HL-60 (cell line): ENCODE data around the gene U2AF1L4.

Experiments used
- GABPA ChIP-seq: IDR thresholded peaks from 2 replicates; pipeline ENCODE4 v1.6.1; 2012; ENCODE audit warnings: low read depth
- POLR2AphosphoS5 ChIP-seq: IDR thresholded peaks from 2 replicates; pipeline ENCODE4 v1.6.1; 2012; ENCODE audit warnings: low read depth
- TF ChIP-seq, protein P1 (sequence below): IDR thresholded peaks from one replicate; pipeline ENCODE4 v1.5.1; 2011; ENCODE audit warnings: low read length, control low read depth, inconsistent platforms; ENCODE audit not compliant: insufficient read depth

DNA sequence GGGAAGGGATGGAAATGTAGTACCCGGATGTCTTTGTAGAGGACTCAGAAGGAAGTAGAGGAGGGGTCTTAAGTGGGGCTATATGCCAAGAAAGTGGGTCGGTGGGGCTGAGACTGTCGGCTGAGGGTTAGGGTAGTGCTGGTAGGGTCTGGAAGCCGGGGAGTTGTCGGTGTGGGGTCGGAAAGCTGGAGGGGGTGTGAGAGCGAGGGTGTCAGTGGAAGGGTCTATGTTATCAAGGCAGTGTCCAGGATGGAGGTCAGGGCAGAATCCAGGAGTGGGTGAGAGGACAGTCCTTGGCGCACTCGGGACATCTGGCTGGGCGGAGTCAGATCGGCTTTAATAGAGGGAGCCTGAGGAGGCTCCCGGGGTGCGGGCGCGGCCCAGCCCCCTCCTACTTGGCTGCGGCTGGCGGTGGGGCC lies 9.9 kb upstream of the U2AF1L4 start:
- TF ChIP-seq, protein P1, sequence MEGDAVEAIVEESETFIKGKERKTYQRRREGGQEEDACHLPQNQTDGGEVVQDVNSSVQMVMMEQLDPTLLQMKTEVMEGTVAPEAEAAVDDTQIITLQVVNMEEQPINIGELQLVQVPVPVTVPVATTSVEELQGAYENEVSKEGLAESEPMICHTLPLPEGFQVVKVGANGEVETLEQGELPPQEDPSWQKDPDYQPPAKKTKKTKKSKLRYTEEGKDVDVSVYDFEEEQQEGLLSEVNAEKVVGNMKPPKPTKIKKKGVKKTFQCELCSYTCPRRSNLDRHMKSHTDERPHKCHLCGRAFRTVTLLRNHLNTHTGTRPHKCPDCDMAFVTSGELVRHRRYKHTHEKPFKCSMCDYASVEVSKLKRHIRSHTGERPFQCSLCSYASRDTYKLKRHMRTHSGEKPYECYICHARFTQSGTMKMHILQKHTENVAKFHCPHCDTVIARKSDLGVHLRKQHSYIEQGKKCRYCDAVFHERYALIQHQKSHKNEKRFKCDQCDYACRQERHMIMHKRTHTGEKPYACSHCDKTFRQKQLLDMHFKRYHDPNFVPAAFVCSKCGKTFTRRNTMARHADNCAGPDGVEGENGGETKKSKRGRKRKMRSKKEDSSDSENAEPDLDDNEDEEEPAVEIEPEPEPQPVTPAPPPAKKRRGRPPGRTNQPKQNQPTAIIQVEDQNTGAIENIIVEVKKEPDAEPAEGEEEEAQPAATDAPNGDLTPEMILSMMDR: no peak
- TF ChIP-seq POLR2AphosphoS5 (no peak), GABPA (no peak)
